ENCODE results near the gene ZNF462.

GRCh38 chr9:106970219-106970975 lies 107.4 kb downstream of the ZNF462 start:
- TF ChIP-seq EP300 (IDR thresholded peaks at IDR 0.05) = no peak
- TF ChIP-seq POLR2A (IDR thresholded peaks at IDR 0.05) = no peak
